Stimulated activated CD8-positive, alpha-beta memory T cell treated with anti-CD3 and anti-CD28 coated beads, Interleukin-15, amount 100 ng/mL, for 48 hours (primary cell): ENCODE data around the gene CD300LG.
"Not testable (repeated sequence)": the region's sequence is repeated elsewhere in the genome, so short reads cannot be mapped to it uniquely, and the experiment has no call there.

Source experiments
- DNase-seq, 2 donors: peaks; one replicate each; pipeline ENCODE4 v3.0.0-alpha.2; 2020; ENCODE audit warnings: low read depth in 2 of 2

Gene CD300LG

DNA sequence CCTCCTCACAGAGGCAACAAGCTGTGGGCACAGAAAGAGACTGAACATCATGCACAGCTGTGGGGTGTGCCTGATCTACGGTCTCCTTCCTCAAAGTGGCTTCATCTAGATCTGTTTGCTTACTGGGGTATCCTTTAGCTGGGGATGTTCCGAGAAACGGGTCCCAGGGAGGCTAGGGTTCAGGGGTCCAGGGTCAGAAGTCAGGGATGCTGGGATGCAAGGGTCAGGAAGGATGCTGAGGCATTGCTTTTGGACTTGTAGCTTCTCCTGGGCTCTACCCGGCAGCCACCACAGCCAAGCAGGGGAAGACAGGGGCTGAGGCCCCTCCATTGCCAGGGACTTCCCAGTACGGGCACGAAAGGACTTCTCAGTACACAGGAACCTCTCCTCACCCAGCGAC, 6.6 kb downstream of the CD300LG start:
- no peak for DNase-seq

DNA sequence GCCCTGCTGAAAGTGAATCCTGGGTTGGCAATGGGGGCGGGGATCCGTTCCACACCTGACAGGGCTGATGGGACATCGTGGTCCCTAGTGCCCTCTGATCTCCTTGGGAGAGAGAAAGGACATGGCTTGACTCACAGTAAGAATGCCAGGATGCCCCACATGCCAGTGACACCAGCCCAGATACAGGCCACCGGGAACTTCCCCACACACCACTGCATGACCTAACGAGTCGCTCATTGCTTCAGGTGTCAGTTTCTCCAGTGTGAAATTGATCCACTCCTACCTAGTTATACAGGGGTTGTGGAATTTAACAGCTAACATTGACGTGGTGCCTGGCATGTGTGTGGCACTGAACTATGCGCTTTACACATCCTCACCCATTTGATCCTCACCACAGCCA, 7.5 kb downstream of the CD300LG start:
- no peak for DNase-seq

DNA sequence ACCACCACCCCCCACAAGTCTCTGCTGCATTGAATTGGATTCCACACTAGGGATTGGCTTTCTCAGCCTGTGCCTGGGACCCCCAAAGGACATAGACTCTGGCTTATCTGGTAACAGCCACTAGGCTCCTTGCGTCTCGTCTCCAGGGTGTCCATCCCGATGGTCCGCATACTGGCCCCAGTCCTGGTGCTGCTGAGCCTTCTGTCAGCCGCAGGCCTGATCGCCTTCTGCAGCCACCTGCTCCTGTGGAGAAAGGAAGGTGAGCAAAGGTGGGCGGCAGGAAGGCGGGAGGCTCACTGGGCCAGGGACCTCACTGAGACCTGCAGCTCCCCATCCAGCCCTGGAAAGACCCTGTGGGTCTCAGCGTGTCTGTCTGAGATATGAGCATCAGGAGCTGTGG, 8.1 kb downstream of the CD300LG start:
- DNase-seq: no peak

DNA sequence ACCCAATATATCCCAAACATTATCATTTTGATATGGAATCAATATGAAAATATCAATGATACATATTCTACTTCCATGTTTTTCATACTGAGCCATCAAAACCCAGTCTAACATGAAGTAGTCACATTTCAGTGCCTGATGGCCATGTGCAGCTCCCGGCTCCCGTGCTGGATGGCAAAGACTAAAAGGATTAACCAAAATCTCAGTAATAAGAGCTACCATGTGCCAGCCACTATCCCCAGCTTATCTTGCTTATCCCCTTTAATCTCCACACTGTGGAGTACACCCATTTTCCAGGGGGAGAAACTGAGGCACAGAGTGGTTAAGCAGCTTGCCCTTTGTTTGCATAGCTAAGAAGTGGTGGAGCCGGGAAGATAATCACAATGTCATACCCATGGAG, 9.2 kb downstream of the CD300LG start:
- no peak for DNase-seq

DNA sequence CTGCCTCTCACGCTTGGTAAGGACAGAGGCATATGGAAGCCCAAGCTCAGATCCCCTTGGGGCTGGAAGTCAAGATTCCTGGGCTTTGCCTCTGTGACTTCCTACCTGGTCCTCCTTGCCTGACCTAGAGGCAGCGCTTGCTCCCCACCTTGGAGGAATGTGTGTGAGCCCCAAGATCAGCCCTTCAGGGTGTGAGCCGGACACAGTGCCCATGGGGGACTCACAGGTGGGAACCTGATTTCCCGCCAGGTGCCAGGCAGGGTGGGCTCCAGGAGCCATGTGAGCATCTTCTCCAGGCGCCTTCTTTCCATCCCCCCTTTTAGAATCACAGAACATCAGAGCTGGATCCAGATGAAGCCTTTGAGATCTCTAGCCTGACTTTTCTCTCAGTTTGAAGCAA, 10.2 kb downstream of the CD300LG start:
- no peak for DNase-seq

DNA sequence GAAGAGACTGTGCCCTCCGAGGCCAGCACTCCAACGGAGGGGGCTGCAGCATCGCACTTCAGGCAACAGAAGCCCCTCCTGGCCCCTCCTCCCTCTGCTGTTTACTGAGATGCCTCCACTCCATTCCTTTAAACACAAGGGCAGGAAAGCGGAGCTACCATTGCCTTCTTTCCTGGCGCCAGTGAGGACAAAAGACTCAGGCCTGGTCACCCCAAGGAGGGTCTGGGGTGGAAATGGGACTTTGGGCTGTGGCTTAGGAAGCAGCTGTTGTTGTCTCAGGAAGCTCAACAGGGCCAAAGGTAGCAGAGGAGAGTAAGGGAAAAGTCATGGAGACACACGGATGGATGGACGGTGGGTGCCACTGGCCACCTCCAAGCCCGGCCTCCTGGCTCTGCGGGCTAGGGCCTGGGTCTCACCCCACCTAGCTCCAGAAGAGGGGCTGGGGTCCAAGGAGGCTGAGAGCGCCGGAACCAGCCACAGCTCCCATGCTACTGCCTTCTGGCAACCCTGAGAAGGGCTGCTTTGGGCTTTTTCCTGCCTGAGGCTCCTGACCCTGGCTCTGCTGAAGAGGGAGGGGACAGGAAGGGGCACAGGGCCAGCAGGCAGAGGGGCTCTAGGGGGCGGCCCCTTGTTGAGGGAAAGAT, 11.1 kb downstream of the CD300LG start:
- DNase-seq: no peak

DNA sequence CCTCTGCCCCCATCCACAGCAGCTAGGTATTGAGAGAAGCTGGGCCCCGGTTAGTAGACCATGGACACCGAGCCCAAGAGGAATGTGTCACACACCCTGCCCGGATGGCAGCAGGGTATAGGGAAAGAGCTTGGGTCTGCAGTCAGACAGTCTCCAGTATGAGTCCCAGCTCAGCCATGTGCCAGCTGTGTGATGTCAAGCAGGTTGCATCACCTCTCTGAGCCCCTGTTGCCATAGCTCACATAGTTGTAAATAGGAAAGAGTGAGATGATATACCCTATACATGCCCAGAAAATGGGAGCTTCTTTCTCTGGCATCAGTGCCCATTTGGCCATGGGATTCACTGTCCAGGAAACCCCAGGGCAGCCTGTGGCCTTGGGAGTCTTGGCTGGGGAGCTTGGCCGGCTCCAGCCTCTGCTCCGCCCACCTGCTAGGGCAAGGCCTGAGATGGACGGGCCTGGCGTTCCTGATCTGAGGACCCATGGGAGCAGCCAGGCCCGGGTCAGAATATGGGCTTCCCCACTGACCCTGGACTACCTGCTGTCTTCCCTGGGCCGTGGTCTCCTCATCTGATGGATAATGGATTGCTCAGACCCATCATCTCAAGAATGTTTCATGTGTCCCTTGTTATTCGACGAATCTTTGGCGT, 13.2 kb downstream of the CD300LG start:
- no peak for DNase-seq

DNA sequence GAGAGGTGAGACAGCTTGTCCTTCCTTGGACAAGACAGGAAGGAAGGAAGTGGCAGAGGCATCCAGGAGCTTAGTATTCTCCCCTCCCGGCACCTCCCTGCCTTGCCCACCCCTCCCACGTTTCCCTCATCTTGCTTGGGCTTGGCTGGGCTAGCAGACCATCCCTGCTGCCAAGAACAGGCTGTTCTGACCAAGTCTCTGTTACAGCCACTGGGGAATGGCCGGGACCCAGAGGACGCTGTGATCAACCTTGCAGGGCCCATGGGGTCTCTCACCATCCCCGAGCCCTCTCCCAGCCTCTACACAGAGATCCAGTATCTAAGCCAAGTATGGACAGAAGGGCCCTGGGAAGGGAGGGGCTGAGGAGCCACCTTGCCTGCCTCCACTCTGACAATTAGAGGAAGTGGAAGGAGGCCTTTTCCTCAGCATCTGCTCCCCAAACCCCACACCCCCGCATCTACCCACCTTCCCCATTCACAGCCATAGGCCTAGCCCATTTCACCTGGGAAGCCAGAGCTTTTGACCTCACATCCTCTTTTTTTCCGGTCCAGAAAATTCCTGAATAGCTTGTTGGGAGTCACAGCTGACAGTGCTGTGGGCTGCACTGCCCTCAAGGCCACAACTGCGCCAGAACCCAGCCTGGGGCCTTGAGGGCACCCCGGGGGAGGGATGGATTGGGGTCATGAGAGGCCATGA, 14.1 kb downstream of the CD300LG start:
- DNase-seq: no peak

DNA sequence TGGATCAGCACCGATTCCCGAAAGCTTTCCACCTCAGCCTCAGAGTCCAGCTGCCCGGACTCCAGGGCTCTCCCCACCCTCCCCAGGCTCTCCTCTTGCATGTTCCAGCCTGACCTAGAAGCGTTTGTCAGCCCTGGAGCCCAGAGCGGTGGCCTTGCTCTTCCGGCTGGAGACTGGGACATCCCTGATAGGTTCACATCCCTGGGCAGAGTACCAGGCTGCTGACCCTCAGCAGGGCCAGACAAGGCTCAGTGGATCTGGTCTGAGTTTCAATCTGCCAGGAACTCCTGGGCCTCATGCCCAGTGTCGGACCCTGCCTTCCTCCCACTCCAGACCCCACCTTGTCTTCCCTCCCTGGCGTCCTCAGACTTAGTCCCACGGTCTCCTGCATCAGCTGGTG, 15.0 kb downstream of the CD300LG start:
- DNase-seq: no peak

DNA sequence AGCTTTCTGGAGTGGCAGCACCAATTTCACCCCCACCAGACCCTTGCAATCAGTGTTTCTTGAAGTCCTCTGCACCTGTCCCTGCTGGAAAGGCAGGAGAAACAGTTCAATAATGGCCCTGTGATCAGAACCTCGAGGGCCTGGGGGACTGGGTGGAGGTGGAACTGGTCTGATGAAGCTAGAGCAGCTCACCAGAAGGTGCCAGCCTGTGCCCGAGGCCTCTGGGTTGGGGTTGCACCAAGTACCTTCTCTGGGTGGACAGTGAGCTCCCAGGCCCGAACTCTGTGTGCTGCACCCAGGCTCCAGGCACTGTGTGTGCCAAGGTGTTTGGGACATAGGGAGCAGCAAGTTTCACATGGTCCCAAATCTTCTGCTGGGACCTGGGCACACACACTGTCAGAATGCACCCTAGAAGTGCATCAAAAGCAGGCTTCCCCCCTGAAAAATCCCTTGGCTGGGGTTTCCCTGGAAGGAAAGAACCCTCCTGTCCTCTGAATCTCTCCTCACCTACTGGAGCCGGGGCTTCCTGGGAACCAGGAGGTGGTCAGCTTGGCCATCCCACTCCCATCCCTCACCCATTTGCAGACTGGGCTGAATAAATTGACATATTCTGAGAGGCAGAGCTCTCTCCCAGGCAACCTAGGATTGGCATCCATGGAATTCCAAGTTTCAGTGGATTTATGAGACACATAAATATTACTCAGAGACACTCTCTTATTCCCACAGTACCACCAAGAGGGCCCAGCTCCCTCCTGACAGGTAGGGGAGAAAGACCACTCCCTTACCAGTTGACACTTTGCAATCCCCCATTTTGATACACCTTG, 17.4 kb downstream of the CD300LG start:
- DNase-seq: no peak

DNA sequence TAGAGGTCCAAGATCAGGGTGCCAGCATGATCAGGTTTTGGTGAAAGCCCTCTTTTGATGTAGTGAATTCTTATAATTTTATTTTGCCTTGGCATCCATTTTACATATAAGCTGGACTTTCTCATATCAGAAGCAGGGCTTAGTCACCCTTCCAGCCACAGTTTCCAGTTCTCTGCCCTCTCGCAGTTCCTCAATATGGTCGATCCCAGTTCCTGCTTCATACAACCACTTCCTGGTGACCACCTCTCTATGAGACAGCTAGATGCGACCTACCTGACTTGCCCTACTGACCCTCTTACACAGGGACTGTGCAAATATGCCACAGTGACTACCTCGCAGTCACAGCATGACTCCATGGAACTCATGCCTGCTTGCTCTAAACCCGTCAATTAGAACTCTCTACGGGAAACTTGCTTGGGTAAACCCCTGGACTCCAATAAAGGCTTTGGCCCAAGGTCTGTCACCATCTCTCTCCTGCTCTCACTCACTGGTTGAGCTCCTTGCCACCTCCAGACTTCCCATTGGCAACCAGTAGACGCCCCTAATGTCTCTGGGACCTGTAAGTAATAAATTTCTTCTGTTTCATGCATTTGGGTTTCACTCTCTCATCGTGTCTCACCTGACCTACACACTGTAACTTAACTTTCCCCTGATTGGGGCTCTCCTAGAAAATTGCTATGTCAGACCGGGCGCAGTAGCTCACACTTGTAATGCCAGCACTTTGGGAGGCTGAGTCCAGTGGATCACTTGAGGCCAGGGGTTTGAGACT, 21.4 kb downstream of the CD300LG start:
- no peak for DNase-seq

DNA sequence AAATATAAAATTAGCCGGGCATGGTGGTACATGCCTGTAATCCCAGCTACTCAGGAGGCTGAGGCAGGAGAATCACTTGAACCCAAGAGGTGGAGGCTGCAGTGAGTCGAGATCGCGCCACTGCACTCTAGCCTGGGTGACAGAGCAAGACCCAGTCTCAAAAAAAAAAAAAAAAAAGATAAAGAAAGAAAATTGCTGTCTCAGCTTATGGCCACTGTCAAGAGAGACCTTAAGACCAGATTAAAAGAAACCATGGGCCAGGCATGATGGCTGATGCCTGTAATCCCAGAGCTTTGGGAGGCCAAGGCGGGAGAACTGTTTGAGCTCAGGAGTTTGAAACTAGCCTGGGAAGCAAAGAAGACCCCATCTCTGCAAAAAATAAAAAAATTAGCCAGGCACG, 22.1 kb downstream of the CD300LG start:
- DNase-seq: not testable (repeated sequence)

DNA sequence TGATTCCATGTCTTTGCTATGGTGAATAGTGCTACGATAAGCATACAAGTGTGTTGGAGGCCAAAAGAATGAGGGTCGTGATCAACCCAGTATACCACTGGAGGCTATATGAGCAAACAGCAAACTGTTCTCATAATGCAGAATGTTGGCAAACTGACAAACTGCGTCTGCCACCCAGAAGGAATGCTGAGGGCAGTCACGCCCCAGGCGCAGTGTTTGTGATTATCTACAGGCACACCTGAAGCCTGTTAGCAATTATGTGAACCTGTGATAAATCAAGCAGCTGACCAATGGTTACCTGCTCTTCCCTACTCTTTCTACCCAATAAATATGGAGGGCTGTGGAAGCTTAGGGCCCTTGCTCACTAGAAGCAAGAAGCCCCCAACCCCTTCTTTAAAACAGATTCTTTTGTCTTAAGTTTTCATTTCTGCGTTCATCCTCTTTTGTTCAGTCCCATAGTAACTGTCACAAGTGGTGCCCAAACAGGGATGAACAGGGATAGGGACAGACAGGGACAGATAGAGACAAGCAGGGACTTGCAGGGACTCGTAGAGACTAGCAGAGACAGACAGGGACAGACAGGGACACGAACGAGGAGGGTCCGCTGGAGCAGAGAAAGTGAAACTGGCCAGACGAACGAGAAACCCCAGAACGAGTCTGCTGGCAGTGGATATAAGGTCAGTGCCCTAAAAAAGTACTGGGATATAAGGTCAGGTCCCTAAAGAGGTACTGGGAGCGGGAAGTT, 25.1 kb downstream of the CD300LG start:
- DNase-seq: no peak

DNA sequence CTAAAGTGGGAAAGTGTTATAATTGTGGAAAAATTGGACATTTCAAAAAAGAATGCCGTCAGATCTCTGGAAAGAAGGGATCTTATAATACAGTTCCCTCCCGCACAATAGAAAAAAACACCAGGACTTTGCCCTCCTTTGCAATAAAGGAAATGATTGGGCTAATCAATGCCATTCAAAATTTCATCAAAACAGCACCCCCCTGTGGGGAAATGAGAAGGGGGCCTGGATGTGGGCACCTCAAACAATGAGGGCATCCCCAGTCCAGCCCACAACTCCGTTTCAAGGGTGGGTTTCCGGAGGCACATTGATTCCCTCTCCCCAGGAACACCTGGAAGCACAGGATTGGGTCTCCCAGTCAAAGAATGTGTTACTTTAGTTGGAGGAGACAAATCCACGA, 26.1 kb downstream of the CD300LG start:
- DNase-seq: no peak

DNA sequence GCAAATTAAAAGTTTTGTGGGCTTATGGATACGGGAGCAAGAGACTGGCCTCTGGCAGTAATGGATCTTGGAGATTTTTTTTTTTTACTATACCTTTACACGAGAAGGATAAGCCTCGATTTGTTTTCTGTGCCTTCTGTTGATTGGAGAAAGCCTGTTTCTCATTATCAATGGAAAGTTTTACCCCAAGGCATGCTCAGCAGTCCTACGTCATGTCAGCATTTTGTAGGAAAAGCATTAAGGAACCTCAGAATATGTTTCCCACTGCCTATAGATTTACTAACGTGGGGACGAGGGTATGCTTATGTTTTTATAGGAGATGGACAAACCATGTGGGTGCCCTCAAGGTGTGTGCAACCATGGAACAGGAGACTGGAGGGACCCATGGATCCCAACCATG, 26.8 kb downstream of the CD300LG start:
- no peak for DNase-seq

DNA sequence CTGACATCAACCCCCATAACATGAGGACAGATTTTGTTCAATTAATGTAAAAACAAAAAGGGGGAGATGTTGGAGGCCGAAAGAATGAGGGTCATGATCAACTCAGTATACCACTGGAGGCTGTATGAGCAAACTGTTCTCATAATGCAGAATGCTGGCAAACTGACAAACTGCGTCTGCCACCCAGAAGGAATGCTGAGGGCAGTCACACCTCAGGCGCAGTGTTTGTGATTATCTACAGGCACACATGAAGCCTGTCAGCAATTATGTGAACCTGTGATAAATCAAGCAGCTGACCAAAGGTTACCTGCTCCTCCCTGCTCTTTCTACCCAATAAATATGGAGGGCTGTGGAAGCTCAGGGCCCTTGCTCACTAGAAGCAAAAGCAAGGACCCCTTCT, 27.3 kb downstream of the CD300LG start:
- no peak for DNase-seq

DNA sequence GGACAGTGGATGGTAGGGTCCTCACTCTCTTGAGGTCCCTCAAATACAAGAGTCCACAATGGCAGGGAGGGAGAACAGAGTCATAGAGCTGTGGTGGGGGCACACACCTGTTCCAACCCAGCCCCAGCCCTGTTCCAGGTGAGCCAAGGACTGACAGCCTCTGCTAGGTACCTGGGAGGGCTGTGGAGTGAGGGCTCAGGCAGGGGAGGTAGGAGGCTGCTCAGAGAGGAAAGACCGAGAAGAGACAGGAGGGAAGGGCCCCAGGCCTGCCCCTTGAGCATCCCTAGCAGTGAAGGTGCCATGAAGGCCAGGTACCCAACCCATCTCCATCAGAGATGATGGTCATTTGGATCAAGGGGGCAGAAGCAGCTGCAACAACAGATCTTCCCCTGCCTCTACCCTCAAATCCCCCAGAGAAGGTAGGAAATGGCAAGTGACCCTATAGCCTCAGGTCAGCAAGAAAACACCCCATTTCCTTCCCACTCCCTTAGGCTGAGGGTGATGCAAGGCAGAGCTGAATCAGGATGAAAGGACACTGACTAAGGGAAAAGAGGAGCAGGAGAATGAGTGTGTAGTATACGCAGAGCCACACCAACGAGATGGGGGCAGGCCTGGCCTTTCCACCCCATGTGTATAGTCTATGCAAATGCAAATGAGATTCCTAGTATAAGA, 28.6 kb downstream of the CD300LG start:
- DNase-seq: no peak

DNA sequence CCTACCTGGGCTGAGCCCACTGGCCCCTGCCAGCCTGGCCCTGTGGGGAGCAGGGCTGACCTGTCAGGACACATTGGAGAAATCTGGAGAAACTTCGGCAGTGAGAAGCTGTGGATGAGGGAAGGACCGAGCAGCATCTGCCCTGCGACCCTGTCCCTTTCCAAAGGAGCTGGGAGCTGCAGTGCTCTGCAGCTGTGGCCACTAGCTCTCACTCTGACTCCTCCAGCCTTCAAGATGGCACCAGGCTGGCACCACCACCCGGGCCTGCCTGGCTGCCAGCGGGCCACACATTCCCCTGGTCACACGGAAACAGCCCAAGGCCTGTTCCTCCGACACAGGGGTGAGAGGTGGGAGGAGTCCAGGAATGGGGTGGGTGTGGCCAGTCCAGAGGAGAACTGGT, 30.1 kb downstream of the CD300LG start:
- DNase-seq: no peak

DNA sequence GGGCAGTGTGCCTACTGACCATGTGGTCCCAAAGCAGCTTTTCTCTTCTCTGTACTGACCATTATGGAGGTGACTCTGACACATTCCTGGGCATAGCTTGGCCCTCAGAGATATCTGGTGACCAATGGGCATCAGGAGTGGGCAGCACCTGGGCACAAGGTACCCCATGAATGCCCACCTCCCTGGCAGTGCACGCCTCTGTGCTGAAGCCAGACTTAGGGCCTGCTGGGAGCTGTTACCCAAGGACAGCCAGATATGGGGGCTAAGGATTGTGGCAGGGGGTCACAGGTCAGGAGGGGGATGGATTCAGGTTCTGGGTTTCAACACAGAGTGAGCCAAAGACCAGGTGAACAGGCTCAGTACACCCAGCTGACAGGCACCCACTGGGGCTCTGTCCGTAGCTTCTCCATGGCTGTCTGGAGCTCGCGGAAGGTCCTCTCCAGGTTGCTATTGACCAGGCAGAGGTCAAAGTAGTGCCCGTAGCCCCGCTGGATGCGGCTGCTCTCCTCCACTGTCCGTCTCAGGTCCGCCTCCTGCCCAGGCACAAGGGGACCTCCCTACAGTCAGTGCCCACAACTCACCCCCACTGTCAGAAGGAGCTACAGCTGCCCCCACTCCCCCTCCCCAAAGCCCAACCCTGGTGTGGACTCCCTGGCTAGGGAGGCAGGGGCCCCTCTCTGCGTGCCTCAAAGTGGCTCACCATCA, 30.6 kb downstream of the CD300LG start:
- DNase-seq: no peak
